Measurements from ENCODE around the gene IQSEC3.

IQSEC3 gene

DNA sequence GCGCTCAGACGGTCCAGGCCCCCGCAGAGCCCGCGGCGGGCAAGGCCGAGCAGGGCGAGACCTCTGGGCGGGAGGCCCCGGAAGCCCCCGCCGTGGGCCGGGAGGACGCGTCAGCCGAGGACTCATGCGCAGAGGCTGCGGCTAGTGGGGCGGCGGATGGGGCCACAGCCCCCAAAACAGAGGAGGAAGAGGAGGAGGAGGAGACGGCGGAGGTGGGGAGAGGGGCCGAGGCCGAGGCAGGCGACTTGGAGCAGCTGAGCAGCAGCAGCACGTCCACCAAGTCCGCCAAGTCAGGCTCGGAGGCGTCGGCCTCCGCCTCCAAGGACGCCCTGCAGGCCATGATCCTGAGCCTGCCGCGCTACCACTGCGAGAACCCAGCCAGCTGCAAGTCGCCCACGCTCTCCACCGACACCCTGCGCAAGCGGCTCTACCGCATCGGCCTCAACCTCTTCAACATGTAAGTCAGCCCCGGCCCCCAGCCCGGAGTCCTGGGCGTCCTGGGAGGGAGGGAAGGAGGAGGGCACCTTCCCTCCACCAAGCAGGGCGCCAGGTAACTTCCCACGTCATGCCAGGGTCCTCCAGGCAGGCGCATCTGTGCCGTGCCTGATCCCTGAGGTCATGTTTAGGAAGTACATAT, 72.4 kb downstream of the IQSEC3 start:
- DNase-seq (ENCODE audit: low spot score) = peak; percentile 59

DNA sequence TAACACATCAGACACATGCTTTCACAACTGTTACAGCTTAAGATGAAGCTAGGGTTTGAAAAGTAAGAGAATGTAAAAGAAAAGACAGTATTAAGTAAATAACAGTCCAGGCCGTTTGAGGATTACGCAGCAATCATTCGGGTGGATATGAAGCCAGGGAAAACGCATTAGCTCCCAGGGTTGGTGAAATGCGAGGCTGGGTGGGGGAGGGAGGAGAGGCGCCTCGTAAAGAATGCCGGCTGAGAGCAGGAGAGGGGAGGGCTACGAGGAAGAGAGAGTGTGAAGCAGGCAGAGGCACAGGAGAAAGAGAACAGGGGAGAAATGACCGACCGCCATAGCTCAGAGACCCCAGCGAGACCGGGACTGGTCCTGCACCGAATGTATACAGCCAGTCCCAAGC, 73.0 kb downstream of the IQSEC3 start:
- DNase-seq (ENCODE audit: low spot score) = no peak

DNA sequence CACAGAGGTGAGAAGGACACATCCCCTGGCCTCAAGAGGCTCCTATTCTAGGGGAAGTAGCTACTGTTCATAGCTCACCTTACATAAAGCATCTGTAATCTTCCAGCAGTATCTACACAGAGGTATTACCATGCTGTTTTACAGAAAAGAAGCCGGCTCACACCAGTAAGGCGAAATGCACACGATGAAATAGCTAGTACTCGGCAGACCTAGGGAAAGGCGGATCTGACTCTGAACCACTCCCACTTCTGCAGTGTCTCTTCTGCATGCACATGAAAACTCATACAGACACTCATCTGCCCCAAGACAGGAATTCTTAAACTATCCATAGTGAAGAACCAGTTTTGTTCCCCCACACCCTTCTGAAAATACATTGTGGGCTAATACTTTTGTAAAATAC, 73.6 kb downstream of the IQSEC3 start:
- no peak for DNase-seq (ENCODE audit: low spot score)

DNA sequence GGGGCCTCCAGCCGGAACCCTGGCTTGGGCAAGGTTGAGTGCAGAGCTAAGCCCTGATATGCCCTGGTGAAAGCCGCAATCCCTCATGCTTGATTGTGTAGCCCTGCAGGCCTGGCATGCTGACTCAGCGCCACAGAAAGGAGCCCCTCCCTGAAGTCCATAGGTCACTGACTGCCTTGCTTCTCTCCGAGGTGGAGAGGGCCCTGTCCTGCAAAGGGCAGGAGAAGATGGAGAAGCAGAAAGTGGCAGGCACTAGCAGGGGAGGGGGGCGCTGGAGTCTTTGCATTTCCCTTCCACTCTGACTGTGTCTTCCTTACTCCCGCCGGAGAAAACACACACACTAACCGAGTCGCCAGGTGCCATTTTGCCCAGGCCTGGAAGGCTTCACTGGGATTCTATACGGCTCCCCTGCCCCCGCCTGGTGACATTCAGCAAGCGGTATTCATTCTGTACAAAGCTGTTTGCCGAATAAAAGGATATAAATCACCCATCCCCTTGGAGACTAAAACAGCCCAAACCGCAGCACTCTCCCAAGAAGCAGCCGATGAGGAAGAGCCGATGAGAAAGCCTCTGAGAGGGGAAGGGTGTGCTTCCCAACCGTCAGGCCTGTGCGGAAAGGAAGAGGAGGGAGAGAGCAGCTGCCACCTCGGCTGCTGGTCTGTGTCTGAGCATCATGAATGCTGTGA, 77.5 kb downstream of the IQSEC3 start:
- DNase-seq (ENCODE audit: low spot score) = no peak

DNA sequence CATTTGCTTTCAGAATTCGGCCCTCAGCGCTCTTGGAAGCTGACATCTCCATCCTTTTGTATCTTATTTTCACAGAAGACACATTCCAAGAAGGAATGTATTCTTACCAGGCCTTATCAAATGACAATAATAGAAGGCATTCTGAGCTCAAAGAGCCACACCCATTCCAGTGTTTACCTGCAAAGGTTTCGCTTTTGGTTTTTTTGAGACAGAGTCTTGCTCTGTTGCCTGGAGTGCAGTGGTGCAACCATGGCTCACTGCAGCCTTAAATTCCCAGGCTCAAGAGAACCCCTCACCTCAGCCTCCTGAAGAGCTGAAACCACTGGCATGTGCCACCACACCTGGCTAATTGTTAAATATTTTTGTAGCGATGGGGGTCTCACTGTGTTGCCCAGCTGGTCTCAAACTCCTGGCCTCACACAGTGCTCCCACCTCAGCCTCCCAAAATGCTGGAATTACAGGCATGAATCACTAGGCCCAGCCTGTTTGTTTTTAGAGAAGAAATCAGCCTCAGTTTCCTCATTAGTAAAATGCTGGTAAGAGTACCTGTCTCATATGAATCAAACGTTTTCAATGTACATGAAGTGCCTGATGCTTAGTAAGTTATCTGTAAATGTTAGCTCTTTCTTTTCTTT, 78.2 kb downstream of the IQSEC3 start:
- DNase-seq (ENCODE audit: low spot score) = no peak

DNA sequence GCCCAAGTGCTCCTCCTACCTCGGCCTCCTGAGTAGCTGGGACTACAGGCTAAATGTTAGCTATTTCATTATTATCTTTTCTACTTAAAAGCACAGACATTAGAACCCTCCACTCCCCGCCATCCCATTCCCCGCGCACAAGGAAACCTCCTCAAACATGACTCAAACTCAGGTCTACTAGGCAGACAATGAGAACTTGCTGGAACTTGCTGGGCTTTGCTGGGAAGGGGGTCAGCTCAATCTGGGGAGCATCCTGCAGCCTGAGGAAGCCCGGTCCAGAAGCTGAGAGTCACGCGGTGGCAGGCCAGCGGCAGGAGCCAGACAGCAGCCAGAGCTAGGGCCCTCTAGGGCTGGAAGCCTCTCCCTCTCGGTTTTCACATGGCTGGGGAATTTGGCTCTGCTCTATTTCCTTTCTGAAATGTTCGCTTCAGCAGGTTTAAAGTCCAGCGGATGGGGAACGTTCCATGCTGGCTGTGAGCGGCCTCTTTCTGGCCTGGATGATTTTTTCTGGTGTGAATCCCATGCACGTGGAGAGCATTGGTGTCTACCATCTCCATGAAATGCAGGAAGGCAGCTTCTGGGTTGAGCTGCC, 78.9 kb downstream of the IQSEC3 start:
- no peak for DNase-seq (ENCODE audit: low spot score)

DNA sequence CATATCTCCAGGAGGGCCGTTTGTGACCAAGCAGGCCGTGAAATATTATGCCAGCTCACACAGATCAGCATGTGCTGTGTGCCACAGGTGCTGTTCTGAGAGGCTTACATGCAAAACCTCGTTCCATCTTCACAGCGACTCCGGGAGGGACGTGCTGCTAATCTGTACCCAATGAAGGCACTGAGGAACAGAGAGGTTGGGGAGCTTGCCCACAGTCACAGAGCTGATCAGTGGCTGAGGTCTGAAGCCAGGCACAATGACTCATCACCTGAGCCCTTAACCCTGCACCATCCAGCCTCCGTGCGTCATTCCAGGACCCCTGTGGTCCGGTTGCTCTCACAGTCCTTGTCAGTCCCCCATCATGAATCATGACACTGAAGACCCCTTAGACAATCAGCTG, 80.7 kb downstream of the IQSEC3 start:
- no peak for DNase-seq (ENCODE audit: low spot score)

DNA sequence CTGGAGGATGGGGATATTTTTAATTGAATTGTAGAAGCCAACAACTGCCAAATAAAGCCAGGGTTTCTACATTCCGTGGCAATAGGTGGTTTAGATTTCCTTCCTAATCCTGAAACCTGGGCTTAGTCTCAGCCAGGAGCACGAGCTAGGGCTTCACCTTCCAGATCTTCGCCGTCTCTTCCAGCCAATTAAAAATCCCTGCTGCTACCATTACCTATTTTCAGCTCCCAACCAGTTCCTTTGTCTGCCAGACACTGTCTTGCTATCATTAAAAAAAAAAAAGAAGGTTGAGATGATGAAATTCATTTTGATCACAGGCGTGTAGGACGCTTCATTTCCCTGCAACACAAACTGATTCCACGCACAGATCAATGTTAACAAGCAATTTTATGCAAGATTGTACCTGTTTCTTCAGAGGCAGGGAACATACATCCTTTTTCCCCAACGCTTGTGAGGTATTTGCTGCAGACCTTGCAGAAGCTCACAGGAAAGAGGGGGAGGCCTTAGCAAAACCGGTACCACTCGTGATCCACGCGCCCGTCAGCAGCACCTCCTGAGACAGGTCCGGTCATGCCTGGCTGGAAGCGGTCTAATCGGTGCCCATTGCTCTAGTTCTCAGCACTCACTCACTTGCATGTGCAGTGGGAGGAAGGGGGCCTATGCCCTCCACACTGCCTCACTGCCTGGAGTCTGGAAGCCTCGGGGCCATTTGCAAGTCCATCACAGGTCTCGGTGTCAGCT, 82.3 kb downstream of the IQSEC3 start:
- no peak for DNase-seq (ENCODE audit: low spot score)

DNA sequence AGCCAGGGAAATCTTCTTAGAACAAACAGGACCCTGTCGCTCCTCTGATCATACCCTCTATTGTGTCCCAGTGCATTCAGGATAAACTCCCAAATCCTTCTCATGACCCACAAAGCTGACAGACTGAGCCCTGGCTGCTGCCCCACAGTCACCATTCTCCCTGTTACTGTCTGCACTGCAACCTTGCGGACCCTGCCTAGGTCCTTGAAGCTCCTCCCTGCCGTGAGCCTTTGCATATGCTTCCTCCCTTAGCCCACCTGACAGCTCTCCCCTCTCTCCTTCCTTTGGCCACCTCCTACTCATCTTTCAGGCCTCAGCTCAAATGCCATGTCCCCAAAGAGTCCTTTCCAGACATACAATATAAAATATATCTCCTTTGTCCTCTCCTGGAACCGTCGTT, 85.0 kb downstream of the IQSEC3 start:
- DNase-seq (ENCODE audit: low spot score) = no peak

DNA sequence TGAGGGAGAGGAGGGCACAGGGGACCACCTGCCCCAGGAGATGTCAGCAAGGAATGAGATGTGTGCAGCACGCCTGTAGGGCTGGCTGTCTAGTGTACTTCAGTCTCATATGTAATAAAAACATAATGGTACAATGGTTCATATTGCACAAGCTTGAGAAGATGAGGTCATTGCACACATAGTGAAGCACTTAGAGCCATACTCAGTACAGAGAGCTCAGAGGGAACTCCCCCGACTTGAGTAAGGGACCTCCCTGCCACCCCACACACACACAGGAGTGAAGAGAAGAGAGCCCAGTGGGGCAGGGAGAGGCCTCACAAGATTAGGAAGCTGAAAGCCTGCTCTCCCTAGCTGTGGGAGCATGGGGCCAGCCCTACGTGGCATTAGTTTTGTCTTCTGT, 85.9 kb downstream of the IQSEC3 start:
- DNase-seq (ENCODE audit: low spot score) = no peak

DNA sequence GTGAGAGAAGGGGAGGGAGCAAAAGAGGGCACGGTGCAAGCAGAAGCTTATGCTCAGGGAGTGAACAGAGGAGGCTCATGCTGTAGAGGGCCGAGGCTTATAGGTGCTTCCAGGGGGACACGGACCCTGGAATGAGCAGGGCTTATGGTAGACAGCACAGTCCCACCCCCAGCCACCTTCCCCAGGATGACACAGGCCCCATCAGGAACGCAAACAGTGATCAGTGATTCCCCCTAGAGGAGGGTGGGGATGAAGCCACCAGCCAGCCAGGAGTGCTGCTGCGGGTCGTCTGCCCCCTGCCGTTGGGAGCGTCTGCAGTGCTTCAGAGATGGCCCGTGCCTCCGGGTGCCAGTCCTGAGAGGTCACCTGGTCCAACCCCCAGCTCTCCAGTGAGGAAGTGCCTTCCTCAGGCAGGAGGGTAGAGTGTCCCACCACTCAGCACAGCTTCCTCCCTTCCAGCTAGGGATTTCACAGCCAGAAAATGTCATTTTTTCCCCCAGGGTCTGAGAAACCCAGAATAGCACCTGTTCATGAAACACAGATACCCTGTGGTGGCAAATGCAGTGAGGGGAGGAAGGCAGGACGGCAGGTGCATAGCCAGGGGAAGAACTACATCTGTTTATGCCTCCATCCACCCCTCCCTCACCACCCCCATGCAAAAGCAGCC, 86.6 kb downstream of the IQSEC3 start:
- peak; percentile 91 for DNase-seq (ENCODE audit: low spot score)

DNA sequence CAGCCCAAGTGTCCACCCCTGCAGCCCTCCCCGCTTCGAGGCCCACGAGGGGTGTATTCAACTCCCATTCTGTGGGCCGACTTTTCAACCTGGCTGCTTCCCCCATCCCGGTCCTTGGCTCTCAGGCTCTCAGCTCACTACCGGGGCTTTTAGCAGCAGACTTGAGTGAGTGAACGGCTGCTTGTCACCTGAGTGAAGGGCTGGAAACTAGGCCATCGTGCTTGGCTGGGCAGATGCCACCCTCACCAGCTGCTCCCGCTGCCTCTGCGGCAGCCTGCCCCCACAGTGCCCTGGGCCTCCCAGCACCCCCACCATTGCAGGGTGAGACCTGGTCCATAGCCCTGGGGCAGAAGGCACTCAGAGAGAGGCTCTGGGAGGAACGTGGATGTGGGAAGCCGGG, 87.5 kb downstream of the IQSEC3 start:
- no peak for DNase-seq (ENCODE audit: low spot score)

DNA sequence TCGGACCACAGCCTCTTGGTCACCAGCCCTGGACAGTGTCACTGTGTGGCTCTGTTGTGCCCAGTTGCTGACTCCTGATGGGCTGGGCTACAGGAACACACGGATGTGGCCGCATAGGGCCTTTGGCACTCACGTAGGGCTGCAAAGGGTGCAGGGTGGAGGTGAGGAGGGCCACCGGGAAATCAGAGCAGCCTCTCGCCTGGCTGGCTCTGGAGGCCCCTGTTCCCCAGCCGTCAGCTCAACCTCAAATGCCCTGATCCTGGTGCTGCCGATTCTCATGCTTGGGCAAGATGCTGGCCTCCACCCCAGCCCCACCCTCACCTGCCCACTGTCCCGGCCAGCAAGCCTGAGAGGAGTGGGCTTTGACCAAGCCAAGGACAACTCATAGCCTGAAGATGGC, 88.4 kb downstream of the IQSEC3 start:
- no peak for DNase-seq (ENCODE audit: low spot score)

DNA sequence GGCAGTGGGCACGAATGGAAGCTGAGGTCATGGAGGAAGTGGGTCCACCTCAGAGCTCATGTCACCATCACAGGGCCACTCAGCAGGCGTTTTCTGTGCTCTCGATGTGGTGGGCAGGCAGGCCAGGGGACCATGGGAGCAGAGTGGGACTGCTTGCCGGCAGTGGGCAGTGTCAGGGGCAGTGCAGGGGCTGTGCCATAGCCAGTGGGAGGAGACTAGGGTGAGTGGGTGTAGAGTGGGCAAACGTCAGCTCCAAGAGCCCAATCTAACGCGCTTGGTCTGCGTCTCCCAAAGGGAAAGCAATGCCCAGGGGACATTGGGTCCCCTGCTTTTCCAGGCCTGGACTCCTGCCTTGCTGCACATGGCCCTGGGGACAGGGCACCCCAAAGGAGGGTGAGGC, 89.1 kb downstream of the IQSEC3 start:
- DNase-seq (ENCODE audit: low spot score) = no peak

DNA sequence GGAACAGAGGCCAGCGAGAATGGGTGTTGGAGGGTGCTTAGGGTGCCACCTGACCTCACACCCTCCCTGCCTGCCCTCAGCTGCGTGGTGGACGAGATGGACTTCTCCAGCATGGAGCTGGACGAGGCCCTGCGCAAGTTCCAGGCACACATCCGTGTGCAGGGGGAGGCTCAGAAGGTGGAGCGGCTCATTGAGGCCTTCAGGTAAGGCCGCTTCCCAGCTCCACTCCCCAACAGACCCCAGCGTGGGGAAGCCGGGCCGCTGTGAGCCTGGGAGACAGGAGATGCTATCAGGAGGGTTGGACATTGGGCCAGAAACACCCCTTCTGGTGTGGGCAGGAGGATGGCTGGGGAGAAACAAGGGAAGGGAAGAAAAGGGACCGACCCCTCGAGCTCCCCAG, 90.4 kb downstream of the IQSEC3 start:
- DNase-seq (ENCODE audit: low spot score) = no peak

DNA sequence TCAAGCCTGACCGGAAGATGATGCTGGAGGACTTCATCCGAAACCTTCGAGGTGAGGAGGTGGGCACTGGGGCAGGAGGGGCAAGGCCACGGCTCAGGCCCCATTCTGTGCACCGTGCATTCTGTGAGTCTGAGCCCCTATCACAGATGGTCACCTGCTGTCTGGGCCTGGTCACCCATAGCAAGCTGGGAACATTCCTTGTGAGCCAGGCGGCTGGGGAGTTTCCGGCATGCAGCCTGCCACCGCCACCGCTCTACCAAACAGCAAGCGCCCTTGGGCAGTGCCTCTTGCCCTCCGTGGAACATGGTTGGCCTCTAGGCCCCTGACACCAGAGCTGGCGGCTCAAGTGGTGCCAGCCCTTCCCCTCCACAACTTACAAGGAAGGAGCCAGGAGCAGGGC, 91.1 kb downstream of the IQSEC3 start:
- no peak for DNase-seq (ENCODE audit: low spot score)

DNA sequence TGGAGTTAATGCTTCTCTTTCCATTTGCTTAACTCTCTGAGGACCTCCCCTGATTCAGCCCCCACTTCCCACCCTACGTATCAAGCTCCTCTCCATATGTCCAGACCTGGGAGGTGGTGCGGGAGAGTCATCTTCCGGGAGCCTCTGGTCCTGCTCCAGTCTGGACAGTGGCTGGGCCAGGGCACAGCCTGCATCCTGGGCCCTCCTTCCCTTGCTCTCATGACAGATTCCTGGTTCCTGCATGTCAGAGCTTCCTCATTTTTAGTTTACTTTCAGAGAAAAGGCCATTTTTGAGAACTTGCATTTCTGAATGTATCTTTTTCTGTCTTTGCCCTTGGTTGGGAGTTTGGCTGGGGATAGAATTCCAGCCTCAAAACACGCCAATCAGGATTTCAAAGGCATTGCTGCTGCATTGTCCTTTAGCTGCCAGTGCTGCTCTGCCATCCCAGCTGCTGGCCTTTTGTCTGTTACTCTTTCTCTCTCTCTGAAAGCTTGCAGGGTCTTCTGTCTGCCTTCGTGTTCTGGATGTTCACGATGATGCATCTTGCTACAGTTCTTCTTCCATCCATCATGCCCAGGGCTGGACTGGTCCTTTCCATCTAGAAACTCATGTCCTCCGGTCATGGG, 92.7 kb downstream of the IQSEC3 start:
- DNase-seq (ENCODE audit: low spot score) = no peak

DNA sequence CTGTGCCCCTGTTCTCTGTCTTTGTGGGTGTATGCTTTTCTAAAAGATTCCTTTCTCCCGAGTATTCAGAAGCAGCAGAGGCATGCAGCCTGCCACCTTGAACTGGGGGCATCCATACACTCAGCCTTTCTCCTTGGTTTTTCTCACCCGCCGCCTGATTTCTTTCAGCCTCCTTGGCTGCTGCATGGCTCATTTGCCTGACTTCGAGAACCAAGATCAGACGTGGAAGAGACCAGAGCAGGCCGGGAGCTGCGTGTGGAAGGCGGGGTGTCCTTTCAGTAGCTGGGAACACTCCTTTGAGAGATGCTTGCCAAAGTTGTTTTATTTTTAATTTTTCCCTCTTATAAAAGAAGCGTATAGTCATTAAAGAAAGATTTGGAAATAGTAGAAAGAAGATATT, 94.3 kb downstream of the IQSEC3 start:
- no peak for DNase-seq (ENCODE audit: low spot score)

DNA sequence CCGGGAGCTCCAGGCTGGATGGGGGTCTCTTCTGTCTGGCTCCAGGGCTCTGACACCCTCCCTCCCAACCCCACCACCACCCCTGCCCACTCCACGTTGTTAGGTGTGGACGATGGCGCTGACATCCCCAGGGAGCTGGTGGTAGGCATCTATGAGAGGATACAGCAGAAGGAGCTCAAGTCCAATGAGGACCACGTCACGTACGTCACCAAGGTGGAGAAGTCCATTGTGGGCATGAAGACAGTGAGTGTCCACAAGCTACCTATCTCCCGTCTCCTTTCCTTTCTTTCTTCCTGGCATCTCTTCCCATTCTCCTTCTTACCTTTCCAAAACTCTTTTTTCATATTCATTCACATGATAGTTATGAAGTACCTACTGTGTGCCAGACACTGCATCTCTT, 95.3 kb downstream of the IQSEC3 start:
- no peak for DNase-seq (ENCODE audit: low spot score)

DNA sequence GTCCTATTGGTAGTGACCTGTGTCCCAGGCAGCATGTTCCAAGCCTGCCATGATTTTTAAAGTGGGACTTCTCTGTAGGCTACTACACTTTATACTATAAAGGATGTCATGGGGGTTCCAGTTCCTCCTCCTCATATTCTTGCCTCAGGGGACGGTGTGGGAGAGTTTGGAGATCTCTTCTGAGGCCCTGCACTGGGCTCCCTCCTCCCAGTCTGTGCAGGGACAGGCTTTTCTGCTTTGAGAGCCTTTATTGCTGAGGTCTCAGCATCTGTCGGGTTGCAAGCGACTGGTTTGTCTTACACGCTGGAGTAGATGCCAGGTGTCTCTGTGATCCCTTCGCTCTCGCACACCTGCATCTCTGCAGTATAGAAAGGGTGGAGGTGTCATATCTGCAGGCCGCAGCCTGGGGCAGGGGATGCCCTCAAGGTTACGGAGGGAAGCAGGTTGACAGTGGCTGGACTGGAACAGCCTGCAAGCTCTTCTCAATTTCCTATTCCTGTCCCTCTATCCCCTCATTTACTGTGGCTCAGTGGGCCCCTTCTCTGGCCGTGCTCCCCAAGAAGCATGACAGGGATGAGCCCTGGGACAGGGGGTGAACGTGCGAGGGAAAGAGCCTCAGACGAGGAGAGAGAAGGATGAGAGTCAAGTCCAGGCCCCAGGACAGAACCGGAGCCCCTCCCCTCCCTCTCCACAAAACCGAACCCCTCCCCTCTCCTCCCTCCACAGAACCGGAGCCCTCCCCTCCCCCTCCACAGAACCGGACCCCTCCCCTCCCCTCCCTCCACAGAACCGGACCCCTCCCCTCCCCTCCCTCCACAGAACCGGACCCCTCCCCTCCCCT, 96.1 kb downstream of the IQSEC3 start:
- DNase-seq (ENCODE audit: low spot score) = peak; percentile 45
